ES-I3 (cell line): ENCODE measurements around the gene ADK.
"Not testable (repeated sequence)": the region's sequence is repeated elsewhere in the genome, so short reads cannot be mapped to it uniquely, and the experiment has no call there.

Experiments
- H3K36me3 ChIP-seq: 2 replicates; pipeline ENCODE4 v1.6.1; 2013; ENCODE audit warnings: mild to moderate bottlenecking, low read length, control low read depth, moderate library complexity; ENCODE audit not compliant: insufficient read depth
- H3K4me1 ChIP-seq: 2 replicates; pipeline ENCODE4 v1.6.1; 2013; ENCODE audit warnings: mild to moderate bottlenecking, control low read depth, low read length; ENCODE audit not compliant: insufficient read depth
- H3K9ac ChIP-seq: 2 replicates; pipeline ENCODE4 v1.6.1; 2013; ENCODE audit warnings: low read depth, mild to moderate bottlenecking, low read length, moderate library complexity
- H3K9me3 ChIP-seq: 2 replicates; pipeline ENCODE4 v1.6.1; 2013; ENCODE audit warnings: mild to moderate bottlenecking, low read length, moderate library complexity; ENCODE audit not compliant: control insufficient read depth, insufficient read depth

The ADK gene

DNA sequence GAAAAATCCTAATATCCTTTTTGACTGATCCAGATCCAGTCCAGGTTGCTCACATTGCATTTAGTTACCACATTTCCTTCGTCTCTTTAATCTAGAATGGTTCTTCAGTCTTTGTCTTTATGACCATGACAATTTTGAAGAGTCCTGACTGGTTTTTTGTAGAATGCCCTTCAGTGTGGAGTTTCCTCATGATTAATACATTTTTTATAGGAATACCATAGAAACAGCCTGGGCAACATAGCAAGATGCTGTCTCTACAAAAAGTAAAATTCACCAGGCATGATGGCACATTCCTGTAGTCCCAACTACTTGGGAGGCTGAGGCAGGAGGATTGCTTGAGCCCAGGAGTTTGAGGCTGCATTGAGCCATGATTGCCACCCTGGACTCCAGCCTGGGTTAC, 390.4 kb downstream of the ADK start:
- H3K9ac ChIP-seq: no peak overlapping the region
- peaks cover 29% of the 10 kb centered on the region for H3K4me1 ChIP-seq

DNA sequence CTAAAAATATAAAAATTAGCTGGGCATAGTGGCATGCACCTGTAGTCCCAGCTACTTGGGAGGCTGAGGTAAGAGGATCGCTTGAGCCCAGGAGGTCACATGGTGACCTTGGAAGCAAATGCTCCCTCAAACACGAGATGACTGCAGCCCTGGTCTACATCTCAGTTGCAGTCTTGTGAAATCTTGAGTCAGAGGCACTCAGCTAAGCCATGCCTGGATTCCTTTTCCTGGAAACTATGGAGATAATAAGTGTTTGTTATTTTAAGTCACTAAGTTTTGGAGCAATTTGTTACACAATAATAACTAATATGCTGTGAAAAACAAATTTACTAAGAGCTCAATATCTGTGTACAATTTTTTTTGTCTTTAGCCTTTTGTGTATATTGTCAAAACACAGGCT, 391.1 kb downstream of the ADK start:
- H3K36me3 ChIP-seq: no peaks in the 10 kb centered on the region
- peaks cover 29% of the 10 kb centered on the region for H3K4me1 ChIP-seq
- no peaks in the 10 kb centered on the region; the same call in 1 of the 2 replicates for H3K9me3 ChIP-seq
- no peak overlapping the region for H3K9ac ChIP-seq

More for the DNA sequence above, 390.4 kb downstream of the ADK start:
- H3K36me3 ChIP-seq: no peaks in the 10 kb centered on the region
- H3K9me3 ChIP-seq: no peaks in the 10 kb centered on the region; the same call in 1 of the 2 replicates

DNA sequence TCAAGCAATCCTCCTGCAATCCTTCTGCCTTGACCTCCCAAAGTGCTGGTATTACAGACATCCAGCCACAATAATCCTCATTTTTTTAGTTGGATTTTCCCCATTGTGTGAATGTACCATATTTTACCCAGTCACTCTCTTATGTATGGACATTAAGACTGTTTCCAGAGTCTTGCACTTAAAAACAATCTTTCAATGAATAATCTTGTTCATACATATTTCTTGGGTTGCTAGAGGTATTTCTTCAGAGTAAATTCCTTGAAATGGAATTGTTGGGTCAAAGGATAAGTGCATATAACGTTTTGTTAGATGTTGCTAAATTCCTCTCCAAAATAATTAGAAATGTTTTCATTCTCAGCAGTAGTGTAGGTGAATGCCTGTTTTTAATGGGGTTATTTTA, 392.3 kb downstream of the ADK start:
- Histone ChIP-seq H3K4me1 (peaks cover 29% of the 10 kb centered on the region), H3K9ac (no peak overlapping the region), H3K9me3 (no peaks in the 10 kb centered on the region; the same call in 1 of the 2 replicates), H3K36me3 (no peaks in the 10 kb centered on the region)

DNA sequence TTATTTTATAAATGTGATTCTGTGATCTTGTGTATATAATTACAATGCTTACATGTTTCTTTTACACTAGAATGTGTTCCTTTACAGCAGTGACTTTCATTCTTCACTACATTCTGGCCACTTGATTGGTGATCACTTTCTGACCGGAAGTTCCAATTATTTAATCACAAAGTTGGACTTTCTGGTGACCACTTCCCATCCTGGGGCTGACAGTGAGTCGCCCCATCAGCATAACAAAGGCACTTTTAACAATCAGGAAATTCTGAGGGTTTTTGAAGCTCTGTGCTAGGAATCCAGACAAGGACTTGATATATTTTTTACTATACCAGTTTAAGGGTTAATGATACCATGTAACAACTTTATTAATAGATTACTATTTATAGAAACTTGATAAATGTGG, 393.1 kb downstream of the ADK start:
- H3K4me1 ChIP-seq: peaks cover 29% of the 10 kb centered on the region
- no peak overlapping the region for H3K9ac ChIP-seq
- H3K36me3 ChIP-seq: no peaks in the 10 kb centered on the region
- H3K9me3 ChIP-seq: no peaks in the 10 kb centered on the region; the same call in 1 of the 2 replicates

DNA sequence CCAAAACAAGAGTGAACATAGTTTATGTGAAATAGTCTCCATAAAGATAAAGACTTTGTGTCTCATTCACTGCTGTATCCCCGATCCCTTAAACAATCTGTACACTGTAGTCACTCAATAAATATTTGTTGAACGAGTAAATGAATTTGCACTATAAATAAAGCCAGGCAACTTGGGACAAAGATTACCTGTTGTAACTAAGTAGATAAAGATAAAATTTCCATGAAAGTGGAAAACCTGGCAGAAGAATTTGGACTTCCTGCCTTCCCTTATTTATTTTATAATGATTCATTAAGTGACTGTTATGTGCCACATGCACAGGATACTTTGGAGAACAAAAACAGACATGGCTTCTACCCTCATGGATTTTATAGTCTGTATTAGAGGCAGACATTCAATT, 397.7 kb downstream of the ADK start:
- Histone ChIP-seq H3K36me3 (no peaks in the 10 kb centered on the region), H3K9ac (no peak overlapping the region), H3K9me3 (no peaks in the 10 kb centered on the region), H3K4me1 (peaks cover 19% of the 10 kb centered on the region; the same call in 1 of the 2 replicates)

DNA sequence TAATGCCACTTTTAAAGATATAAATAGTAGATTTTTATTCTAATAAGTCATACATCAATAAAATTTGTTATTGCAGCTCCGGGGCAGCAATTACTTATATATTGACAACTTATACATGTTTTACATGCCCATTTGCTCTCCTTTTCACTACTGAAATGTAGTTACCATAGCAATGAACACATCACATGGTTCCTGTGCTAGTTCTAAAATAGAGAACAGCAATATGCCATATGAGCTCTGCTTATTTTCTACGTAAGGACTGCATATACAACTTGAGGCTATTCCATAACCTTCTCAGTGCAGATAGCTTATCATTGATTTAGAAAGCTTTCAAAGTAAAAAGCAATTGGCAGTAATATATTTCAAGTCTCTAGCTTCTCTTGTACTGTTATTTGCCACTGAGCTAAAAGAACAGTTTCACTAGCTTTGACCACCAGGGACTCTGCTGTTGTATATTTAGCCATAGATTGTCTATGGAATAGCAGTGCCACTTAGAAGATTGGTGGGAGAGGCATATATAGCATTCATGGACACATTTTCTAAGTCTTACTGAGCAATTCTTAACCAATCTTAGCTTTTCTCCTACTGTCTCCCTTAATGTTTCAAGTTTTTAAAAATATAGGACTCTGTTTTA, 405.2 kb downstream of the ADK start:
- H3K9ac ChIP-seq: no peak overlapping the region
- no peaks in the 10 kb centered on the region; the same call in 1 of the 2 replicates for H3K36me3 ChIP-seq
- no peaks in the 10 kb centered on the region for H3K9me3 ChIP-seq
- no peaks in the 10 kb centered on the region for H3K4me1 ChIP-seq

DNA sequence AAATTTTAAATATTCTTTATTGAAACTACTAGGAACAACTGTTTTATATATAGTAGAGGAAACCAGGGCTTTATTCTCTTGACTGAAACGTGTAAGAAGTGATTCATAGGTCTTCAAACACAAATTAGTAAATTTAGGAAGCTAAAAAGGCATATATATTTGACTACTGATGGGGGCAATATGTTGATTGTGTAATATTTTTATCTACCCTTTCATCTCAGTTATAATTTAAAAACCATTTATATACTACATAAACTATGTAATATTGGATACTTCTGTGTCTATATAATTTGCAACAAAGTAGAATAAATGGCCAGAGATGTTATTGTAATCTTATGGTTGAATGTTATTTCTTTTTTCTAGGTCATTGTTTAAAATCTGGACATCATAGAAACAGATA, 406.1 kb downstream of the ADK start:
- H3K36me3 ChIP-seq: no peaks in the 10 kb centered on the region; the same call in 1 of the 2 replicates
- no peak overlapping the region for H3K9ac ChIP-seq
- H3K9me3 ChIP-seq: no peaks in the 10 kb centered on the region
- H3K4me1 ChIP-seq: no peaks in the 10 kb centered on the region

DNA sequence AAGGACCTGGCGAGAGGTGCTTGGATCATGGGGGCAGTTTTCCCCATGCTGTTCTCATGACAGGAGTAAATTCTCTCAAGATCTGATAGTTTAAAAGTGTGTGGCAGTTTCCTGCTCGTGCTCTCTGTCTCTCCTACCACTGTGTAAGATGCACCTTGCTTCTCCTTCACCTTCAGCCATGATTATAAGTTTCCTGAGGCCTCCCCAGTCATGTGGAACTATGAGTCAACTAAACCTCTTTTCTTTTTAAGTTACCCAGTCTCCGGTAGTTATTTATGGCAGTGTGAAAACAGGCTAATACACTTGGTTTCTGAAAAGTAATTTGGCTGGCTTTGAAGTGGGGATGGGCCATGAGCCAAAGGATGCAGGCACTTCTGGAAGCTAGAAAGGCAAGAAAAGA, 407.4 kb downstream of the ADK start:
- H3K4me1 ChIP-seq: no peaks in the 10 kb centered on the region

DNA sequence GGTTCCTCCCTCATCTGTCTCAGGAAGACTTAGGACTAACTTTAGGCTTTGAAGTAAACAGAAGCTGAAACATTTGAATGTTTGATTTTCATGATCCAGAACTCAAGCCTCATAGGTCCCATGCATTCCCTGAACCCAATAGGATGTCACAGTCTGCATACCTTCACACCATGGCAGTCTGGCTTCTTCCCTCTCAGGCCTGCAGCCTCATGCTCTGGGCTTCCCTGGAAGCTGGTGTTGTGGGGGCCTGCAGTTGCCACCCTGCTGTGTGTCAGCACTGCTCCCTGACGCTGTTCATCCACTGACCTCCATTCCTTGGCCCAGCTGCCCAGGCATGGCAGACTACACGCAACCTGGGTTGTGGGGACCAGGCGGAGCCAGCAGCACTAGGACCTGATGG, 407.9 kb downstream of the ADK start:
- H3K9ac ChIP-seq: no peak overlapping the region

More for the DNA sequence above, 407.4 kb downstream of the ADK start:
- Histone ChIP-seq H3K9me3 (no peaks in the 10 kb centered on the region), H3K9ac (no peak overlapping the region), H3K36me3 (no peaks in the 10 kb centered on the region; the same call in 1 of the 2 replicates)

DNA sequence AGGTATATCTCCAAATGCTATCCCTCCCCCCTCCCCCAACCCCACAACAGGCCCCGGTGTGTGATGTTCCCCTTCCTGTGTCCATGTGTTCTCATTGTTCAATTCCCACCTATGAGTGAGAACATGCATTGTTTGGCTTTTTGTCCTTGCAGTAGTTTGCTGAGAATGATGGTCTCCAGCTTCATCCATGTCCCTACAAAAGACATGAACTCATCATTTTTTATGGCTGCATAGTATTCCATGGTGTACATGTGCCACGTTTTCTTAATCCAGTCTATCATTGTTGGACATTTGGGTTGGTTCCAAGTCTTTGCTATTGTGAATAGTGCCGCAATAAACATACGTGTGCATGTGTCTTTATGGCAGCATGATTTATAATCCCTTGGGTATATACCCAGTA, 417.9 kb downstream of the ADK start:
- H3K9me3 ChIP-seq, H3K9ac ChIP-seq, H3K36me3 ChIP-seq, H3K4me1 ChIP-seq: not testable (repeated sequence)

More for the DNA sequence above, 407.9 kb downstream of the ADK start:
- Histone ChIP-seq H3K9me3 (no peaks in the 10 kb centered on the region), H3K4me1 (no peaks in the 10 kb centered on the region), H3K36me3 (no peaks in the 10 kb centered on the region; the same call in 1 of the 2 replicates)

DNA sequence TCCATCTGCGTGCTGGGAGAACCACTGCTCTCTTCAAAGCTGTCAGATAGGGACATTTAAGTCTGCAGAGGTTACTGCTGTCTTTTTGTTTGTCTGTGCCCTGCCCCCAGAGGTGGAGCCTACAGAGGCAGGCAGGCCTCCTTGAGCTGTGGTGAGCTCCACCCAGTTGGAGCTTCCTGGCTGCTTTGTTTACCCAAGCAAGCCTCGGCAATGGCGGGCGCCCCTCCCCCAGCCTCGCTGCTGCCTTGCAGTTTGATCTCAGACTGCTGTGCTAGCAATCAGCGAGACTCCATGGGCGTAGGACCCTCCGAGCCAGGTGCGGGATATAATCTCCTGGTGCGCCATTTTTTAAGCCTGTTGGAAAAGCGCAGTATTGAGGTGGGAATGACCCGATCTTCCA, 422.5 kb downstream of the ADK start:
- H3K36me3 ChIP-seq, H3K4me1 ChIP-seq, H3K9ac ChIP-seq: not testable (repeated sequence)
- H3K9me3 ChIP-seq: peaks cover 13% of the 10 kb centered on the region

DNA sequence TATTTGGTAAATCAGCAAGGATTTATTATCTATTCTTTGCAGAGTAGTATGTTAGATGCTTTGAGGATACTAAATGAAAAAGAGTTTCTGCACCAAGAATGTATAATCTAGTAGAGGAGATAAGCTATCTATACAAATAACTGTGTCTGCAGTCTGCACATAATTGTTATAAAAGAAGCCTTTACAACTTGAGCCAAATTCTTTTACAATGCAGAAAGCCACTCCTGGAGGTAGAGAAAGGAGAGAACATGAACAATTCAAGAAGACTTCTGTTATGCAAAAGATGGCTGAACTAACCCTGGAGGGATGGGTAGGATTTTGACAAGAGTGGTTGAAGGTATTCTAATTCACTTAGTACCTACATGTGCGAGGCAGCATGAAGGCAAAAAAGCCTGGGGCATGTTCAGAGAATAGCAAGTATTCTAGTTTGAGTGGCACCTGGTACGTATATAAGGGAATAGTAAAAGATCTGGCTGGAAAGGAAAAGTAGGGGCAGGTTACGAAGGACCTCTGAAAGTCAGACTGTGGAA, 424.2 kb downstream of the ADK start:
- no peaks in the 10 kb centered on the region; the same call in 1 of the 2 replicates for H3K36me3 ChIP-seq
- no peak overlapping the region for H3K9ac ChIP-seq
- 0 out of 2 replicates have a peak, but pooled peaks cover 8% of the 10 kb centered on the region for H3K4me1 ChIP-seq
- peaks cover 13% of the 10 kb centered on the region for H3K9me3 ChIP-seq

DNA sequence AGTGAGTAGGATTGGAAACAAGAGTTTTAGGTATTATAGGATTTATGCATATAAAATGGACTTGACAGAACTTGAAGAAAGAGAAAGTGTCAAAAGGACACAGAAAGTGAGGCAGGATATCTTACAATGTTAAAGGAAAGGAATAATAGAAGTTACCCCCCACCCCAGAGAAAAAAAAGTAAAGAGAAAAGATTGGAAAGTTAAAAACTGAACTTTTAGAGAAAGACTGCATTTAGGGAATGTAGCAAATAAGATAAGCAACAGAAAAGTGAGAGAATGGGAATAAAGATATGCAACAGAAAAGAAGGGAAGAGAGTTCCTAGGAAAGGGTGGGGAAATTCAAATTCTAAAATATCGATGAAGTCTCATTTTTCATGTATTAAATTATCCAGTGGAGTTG, 424.9 kb downstream of the ADK start:
- Histone ChIP-seq H3K36me3 (no peaks in the 10 kb centered on the region; the same call in 1 of the 2 replicates), H3K9ac (no peak overlapping the region), H3K4me1 (0 out of 2 replicates have a peak, but pooled peaks cover 8% of the 10 kb centered on the region), H3K9me3 (peaks cover 13% of the 10 kb centered on the region)

DNA sequence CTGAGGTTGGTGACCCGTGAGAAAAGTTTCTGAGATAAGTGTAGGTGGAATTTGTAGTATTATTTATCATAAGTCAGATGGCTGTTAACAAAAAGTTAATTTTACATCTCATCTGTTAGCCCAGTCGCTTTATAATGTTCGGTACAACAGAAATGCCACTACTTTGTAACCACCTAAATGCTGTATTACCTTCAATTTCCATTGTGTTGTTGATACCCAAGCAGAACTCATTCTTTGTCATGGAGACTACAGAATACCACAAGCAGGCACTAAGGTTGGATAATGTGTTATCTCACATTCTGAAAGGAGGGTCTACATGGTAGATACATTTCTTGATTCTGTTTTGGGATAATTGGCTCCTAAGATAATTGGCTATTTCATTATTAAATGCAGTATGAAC, 425.6 kb downstream of the ADK start:
- Histone ChIP-seq H3K36me3 (no peaks in the 10 kb centered on the region; the same call in 1 of the 2 replicates), H3K9me3 (peaks cover 13% of the 10 kb centered on the region), H3K4me1 (0 out of 2 replicates have a peak, but pooled peaks cover 8% of the 10 kb centered on the region), H3K9ac (no peak overlapping the region)

DNA sequence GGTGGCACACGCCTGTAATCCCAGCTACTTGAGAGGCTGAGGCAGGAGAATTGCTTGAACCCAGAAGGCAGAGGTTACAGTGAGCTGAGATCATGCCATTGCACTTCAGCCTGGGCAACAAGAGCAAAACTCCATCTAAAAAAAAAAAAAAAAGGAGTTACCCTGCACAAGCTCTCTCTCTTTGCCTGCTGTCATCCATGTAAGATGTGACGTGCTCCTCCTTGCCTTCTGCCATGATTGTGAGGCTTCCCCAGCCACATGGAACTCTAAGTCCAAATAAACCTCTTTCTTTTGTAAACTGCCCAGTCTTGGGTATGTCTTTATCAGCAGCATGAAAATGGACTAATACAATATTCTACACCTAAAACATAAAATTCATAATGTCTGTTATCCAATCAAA, 429.4 kb downstream of the ADK start:
- not testable (repeated sequence) for H3K36me3 ChIP-seq, H3K9ac ChIP-seq, H3K9me3 ChIP-seq, H3K4me1 ChIP-seq
